ENCODE results near the gene RFPL2.
"Not testable (repeated sequence)": the region's sequence is repeated elsewhere in the genome, so short reads cannot be mapped to it uniquely, and the experiment has no call there.

Gene RFPL2

DNA sequence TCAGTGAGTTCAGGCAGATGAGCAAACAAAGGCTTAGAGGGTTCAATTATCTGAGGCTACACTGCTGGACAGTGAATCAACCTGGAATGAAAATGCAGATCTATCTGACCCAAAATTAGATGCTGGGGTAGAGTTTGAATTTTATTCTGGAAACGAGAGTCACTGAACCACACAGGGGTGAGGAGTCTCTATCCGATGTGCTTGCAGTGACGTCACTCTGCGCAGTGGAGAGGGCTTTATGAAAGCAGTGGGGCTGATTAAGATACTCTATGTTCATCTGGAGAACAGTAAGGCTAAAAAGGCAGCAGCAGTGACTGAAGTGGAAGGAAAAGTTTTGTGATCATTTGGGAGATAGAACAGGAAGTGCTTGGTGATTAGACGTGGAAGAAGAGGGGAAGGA, 44.5 kb downstream of the RFPL2 start:
- DNase-seq: not testable (repeated sequence)

GRCh38 chr22:32158712-32159533, 46.0 kb downstream of the RFPL2 start, which contains the start of gene C22orf42:
Gene C22orf42 (minus strand): TSS chr22:32159303. CDS start chr22:32159215, 88 bp downstream.
- no peak for DNase-seq

GRCh38 chr22:32157632-32158031, 47.2 kb downstream of the RFPL2 start:
- DNase-seq: not testable (repeated sequence)

DNA sequence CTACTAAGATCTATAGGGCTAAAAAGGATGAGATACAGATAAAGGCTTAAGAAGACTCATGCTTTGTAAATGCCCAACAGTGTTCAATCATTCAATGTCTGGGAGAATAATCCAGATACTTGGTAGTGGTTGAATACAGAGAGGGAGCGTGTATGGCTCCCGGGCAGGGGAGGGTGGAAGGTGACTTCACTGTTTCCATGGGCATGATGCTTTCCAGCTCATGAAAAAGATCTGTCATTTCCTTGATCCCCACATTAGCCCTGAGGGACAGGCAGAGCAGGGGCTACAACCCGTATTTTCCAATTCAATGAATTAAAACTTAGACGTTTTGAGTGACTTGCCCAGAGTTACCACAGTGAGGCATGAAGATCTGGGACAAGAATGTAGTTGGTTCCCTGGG, 50.1 kb downstream of the RFPL2 start:
- DNase-seq: not testable (repeated sequence)

- not testable (repeated sequence) for DNase-seq
Measured at GRCh38 chr22:32151641-32152040, 53.2 kb downstream of the RFPL2 start.

DNA sequence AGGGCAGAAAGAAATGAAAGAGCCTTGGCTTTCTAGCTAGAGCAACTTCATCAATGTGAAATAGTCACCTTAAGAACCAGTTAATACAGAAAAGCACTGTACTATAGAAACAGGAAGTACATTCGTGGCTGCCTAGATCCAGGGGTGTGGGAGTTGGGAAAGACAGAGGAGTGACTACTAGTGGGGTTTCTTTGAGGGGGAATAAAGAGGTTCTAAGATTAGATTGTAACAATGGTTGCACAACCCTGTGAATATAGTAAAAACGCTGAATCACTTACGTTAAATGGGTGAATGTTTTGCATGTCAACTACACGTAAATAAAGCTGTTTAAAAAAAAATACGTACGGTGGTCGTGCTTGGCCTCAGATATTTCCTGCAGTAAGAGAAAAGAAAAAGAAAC, 54.2 kb downstream of the RFPL2 start:
- DNase-seq: not testable (repeated sequence)

GRCh38 chr22:32148372-32148771, 56.5 kb downstream of the RFPL2 start:
- not testable (repeated sequence) for DNase-seq

GRCh38 chr22:32147128-32147527, 57.7 kb downstream of the RFPL2 start:
- DNase-seq: not testable (repeated sequence)

DNA sequence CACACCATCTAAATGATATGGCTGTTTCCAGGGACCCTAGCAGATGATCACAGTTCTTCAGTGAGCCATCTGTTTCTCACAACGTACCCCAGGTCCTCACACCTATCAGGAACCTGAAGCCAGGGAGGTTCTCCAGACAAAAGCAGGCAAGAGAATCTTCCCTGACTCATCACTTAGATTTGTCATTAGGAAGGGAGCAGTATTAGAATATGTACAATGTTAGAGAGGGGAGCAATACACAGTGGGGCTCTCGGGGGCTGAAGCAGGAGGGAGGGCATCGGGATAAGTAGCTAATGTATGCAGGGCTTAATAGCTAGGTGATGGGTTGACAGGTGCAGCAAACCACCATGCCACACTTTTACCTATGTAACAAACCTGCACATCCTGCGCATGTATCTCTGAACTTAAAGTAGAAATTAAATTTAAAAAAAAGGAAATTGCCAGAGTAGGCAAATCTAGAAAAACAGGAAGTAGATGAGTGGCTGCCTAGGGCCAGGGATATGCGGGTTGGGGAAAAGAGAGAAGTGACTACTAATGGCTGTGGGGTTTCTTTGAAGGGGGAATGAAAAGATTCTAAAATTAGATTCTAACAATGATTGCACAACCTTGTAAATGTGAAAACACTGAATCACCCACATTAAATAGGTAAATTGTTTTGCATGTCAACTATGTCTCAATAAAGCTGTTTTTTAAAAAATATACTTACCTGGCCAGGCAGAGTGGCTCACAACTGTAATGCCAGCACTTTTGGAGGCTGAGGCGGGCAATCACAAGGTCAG, 60.2 kb downstream of the RFPL2 start:
- no peak for DNase-seq

- DNase-seq: no peak
Measured at GRCh38 chr22:32142600-32142999, 62.3 kb downstream of the RFPL2 start.

- not testable (repeated sequence) for DNase-seq
Measured at GRCh38 chr22:32140688-32141087, 64.2 kb downstream of the RFPL2 start.
